Gastrocnemius medialis (tissue), 4 donors: Measurements from ENCODE around the gene CFH. TPM values are rescaled to one million over a fixed set of nuclear protein-coding genes. Genes with fewer than 3 reads are reported as not detected.
A peak's percentile ranks its signal among the peaks of the same experiment; 100 is the strongest.

ENCODE experiments used
- ATAC-seq, 2 donors: fragments of 150-250 bp; one replicate each; pipeline ENCODE4 v1.9.1; 2016
- DNase-seq, 2 donors: peaks; one replicate each; pipeline ENCODE4 v3.0.0-alpha.2; 2019
- H3K27ac ChIP-seq, 4 donors: fragments of 200-600 bp; sonication (generic); 1 replicate in 1 of 4; 2 replicates in 3 of 4; pipeline ENCODE4 v1.5.1; 2016 to 2018; ENCODE audit warnings: mild to moderate bottlenecking in 2 of 4, moderate library complexity in 1 of 4
- H3K27me3 ChIP-seq, 3 donors: fragments of 200-600 bp; sonication (generic) in 2 of 3; 1 replicate in 1 of 3; 2 replicates in 2 of 3; pipeline versions ENCODE4 v1.5.1 to v1.6.0; 2016 to 2019; ENCODE audit warnings: mild to moderate bottlenecking in 1 of 3, moderate library complexity in 1 of 3
- H3K36me3 ChIP-seq, 2 donors: fragments of 200-600 bp; sonication (generic) in 1 of 2; one replicate each; pipeline ENCODE4 v1.5.1; 2017 to 2018
- H3K4me1 ChIP-seq, 2 donors: fragments of 200-600 bp; sonication (generic) in 1 of 2; one replicate each; pipeline ENCODE4 v1.5.1; 2016 to 2017; ENCODE audit warnings: mild to moderate bottlenecking in 2 of 2
- H3K4me3 ChIP-seq, 4 donors: fragments of 200-600 bp; sonication (generic) in 3 of 4; 1 replicate in 1 of 4; 2 replicates in 3 of 4; pipeline ENCODE4 v1.5.1; 2016 to 2019; ENCODE audit warnings: mild to moderate bottlenecking in 2 of 4
- H3K9me3 ChIP-seq, 3 donors: fragments of 200-600 bp; sonication (generic) in 2 of 3; 1 replicate in 1 of 3; 2 replicates in 2 of 3; pipeline ENCODE4 v1.5.1; 2016 to 2019
- POLR2A ChIP-seq, 2 donors: fragments of 450-650 bp; IDR thresholded peaks; one replicate each; pipeline ENCODE4 v1.6.1; 2017; ENCODE audit warnings: antibody characterized with exemption in 2 of 2, mild to moderate bottlenecking in 2 of 2, moderate library complexity in 2 of 2
- in situ Hi-C, 4 donors: fragments of 200-750 bp; cut with MboI; loops; one replicate each; pipeline versions ENCODE4 v1.15.0 to v1.8.0; 2017; ENCODE audit warnings: low sequenced_read_pairs in 4 of 4
- intact Hi-C: fragments of 100-400 bp; cut with DNase I; formaldehyde crosslinking; loops from one replicate; pipeline ENCODE4 v1.15.1; 2023; ENCODE audit warnings: low total_unique reads
- total RNA-seq, 4 donors: library from RNA; depleted of rRNA; stranded (reverse); fragments of >200 nt; gene quantifications; one replicate each; pipeline versions ENCODE4 v1.1.0 to v1.2.3, GENCODE V29; 2016
- TF ChIP-seq, protein P1 (sequence below), 5 experiments: fragments of 450-650 bp in 3 of 5; fragments of 200-600 bp in 2 of 5; sonication (generic) in 2 of 5; IDR thresholded peaks in 4 of 5; conservative IDR thresholded peaks in 1 of 5; 1 replicate in 4 of 5; 2 replicates in 1 of 5; pipeline ENCODE4 v1.5.1; 2016 to 2019; ENCODE audit warnings: antibody characterized with exemption in 5 of 5, mild to moderate bottlenecking in 3 of 5, moderate library complexity in 3 of 5

The CFH gene
- total RNA-seq, 4 donors from 2014 or later: 12.2 to 35.1 (median 24.3) TPM

DNA sequence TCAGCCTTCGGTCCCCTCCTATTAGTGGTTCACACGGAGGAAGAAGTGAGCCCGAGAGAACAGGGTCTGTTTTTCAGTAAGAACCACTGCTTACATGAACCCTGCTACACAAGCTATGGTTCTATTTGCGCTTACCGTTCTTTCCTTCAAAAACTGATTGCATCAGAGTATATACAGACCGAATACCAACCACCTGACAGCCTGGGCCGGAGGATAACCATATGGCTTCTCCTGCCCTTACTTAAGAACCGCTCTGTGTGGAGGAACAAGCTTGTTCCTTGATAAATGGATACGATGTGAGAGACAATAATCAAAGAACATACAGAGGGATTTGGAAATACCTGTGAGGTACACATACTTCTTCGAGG, 42.5 kb upstream of the CFH start:
- in situ Hi-C loops: no loop called here
- peaks cover 0 to 4% of the 10 kb centered on the region in 2 donors for H3K4me1 ChIP-seq

DNA sequence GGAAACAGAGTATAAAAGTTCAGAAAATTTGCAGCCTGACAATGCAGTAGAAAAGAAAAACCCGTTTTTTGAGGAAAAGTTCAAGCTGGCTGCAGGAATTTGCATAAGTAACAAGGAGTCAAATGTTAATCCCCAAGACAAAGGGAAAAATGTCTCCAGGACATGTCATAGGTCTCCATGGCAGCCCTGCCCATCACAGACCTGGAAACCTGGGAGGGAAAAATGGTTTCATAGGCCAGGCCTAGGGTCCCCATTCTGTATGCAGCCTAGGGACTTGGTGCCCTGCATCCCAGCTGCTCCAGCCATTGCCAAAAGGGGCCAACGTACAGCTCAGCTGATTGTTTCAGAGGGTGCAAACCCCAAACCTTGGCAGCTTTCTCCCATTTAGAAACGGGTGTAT, 40.0 kb upstream of the CFH start:
- Histone ChIP-seq H3K27ac (no peak overlapping the region), H3K27me3 (peaks cover 0 to 9% (median 8%) of the 10 kb centered on the region in 3 donors), H3K4me1 (peaks cover 0 to 4% of the 10 kb centered on the region in 2 donors), H3K9me3 (no peaks in the 10 kb centered on the region), H3K4me3 (no peak overlapping the region), H3K36me3 (no peaks in the 10 kb centered on the region)
- DNase-seq (no peak), ATAC-seq (no peak)
- intact Hi-C loops: no loop called here
- in situ Hi-C loops: no loop called here
- TF ChIP-seq POLR2A (IDR thresholded peaks at IDR 0.05): no peak
- TF ChIP-seq, protein P1, sequence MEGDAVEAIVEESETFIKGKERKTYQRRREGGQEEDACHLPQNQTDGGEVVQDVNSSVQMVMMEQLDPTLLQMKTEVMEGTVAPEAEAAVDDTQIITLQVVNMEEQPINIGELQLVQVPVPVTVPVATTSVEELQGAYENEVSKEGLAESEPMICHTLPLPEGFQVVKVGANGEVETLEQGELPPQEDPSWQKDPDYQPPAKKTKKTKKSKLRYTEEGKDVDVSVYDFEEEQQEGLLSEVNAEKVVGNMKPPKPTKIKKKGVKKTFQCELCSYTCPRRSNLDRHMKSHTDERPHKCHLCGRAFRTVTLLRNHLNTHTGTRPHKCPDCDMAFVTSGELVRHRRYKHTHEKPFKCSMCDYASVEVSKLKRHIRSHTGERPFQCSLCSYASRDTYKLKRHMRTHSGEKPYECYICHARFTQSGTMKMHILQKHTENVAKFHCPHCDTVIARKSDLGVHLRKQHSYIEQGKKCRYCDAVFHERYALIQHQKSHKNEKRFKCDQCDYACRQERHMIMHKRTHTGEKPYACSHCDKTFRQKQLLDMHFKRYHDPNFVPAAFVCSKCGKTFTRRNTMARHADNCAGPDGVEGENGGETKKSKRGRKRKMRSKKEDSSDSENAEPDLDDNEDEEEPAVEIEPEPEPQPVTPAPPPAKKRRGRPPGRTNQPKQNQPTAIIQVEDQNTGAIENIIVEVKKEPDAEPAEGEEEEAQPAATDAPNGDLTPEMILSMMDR (IDR thresholded peaks at IDR 0.05 in 4 of 5, conservative IDR thresholded peaks at IDR 0.05 in 1 of 5): no peak

More for the DNA sequence above, 42.5 kb upstream of the CFH start:
- intact Hi-C loops: no loop called here
- DNase-seq (no peak), ATAC-seq (no peak)
- peak overlapping the region in 2 of 4 donors; percentile 24 to 45 for H3K27ac ChIP-seq
- H3K36me3 ChIP-seq: no peaks in the 10 kb centered on the region
- no peak for TF ChIP-seq POLR2A (IDR thresholded peaks at IDR 0.05)
- H3K4me3 ChIP-seq: peak overlapping the region in 3 of 4 donors; percentile 24 to 58 (median 56)
- no peaks in the 10 kb centered on the region for H3K9me3 ChIP-seq
- H3K27me3 ChIP-seq: peaks cover 0 to 9% (median 9%) of the 10 kb centered on the region in 3 donors

DNA sequence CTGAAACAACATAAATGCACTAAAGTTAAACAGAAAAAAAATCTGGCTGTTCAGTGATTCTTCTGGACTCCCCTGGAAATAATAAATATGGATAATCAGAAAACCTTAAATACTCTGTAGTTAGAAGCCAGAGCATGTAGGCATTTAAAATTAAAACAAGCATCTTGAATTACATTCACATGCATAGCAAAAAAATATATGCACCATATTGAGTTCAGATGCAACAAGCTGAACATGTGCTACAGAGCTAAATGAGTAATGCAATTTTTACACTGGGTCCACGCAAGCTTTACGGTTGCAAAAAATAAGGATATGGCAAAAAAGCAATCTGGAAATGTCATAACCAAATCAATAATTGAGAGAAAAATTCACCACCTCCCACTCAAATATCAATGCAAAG, 32.1 kb upstream of the CFH start:
- in situ Hi-C loops (no loop called here), intact Hi-C loops (no loop called here)
- Histone ChIP-seq H3K36me3 (no peaks in the 10 kb centered on the region), H3K4me3 (no peak overlapping the region), H3K27ac (no peak overlapping the region), H3K4me1 (no peaks in the 10 kb centered on the region), H3K27me3 (no peaks in the 10 kb centered on the region), H3K9me3 (no peaks in the 10 kb centered on the region)
- no peak for DNase-seq
- TF ChIP-seq POLR2A (IDR thresholded peaks at IDR 0.05): no peak
- TF ChIP-seq, protein P1 (IDR thresholded peaks at IDR 0.05 in 4 of 5, conservative IDR thresholded peaks at IDR 0.05 in 1 of 5): no peak
- ATAC-seq: no peak

DNA sequence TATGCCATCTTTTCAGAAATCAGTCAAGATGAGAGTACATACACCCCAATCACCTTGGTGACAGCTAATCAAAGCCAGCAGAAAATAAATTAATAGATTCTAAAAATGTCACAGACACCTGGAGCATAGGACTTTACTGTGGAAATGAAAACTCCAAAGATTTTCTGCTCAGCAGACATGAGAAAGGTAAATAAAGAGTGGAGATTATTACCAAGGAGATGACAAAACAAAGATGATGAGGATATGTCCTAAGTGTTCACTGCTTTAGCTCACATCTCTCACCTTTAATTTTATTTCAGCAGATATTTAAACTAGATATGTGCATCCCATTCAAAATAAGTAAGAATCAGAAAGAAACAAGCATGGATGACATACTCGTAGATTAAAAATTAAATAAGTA, 28.8 kb upstream of the CFH start:
- no peak overlapping the region for H3K27ac ChIP-seq
- H3K4me3 ChIP-seq: no peak overlapping the region
- H3K4me1 ChIP-seq: no peaks in the 10 kb centered on the region
- ATAC-seq (no peak), DNase-seq (no peak)
- intact Hi-C loops: no loop called here
- H3K27me3 ChIP-seq: no peaks in the 10 kb centered on the region
- in situ Hi-C loops: no loop called here
- H3K9me3 ChIP-seq: no peaks in the 10 kb centered on the region
- H3K36me3 ChIP-seq: no peaks in the 10 kb centered on the region
- no peak for TF ChIP-seq POLR2A (IDR thresholded peaks at IDR 0.05)

DNA sequence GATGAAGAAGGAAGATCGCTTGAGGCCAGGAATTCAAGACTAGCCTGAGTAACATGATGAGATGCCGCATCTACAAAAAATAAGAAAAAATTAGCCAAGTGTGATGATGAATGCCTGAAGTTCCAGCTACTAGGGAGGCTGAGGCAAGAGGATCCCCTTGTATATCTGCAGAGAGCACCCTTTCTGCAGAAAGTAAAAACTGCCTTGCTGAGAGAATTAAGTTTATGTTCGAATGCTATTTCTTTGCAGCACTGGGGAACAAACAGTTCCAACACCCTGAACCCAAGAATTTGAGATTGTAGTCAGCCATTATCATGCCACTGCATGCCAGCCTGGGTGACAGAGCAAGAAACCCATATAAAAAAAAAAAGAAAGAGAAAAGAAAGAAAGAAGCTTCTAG, 23.0 kb upstream of the CFH start:
- ATAC-seq: no peak
- H3K4me3 ChIP-seq: no peak overlapping the region
- DNase-seq: no peak
- H3K36me3 ChIP-seq: no peaks in the 10 kb centered on the region
- no peaks in the 10 kb centered on the region for H3K27me3 ChIP-seq
- H3K27ac ChIP-seq: no peak overlapping the region
- in situ Hi-C loops: no loop called here
- intact Hi-C loops: no loop called here
- no peaks in the 10 kb centered on the region for H3K4me1 ChIP-seq
- no peak for TF ChIP-seq POLR2A (IDR thresholded peaks at IDR 0.05)
- TF ChIP-seq, protein P1 (IDR thresholded peaks at IDR 0.05 in 4 of 5, conservative IDR thresholded peaks at IDR 0.05 in 1 of 5): no peak
- no peaks in the 10 kb centered on the region for H3K9me3 ChIP-seq

DNA sequence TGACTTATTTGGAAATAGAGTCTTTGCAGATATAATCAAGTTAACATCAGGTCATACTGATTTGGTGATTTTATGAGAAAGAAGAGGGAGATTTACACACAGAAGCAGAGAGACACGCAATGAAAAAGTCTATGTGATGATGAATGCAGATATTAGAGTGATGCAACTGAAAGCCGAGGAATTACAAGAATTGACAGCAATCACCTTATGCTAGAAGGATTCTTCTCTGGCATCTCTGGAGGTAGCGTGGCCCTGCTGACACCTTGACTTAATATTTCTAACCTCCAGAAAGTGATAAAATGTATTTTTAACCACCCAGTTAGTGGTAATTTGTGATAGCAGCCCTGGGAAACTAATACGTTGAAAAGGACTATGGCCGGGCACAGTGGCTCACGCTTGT, 14.2 kb upstream of the CFH start:
- Histone ChIP-seq H3K27me3 (no peaks in the 10 kb centered on the region), H3K36me3 (no peaks in the 10 kb centered on the region), H3K9me3 (peaks cover 0 to 5% (median 0%) of the 10 kb centered on the region in 3 donors), H3K4me3 (no peak overlapping the region), H3K4me1 (no peaks in the 10 kb centered on the region), H3K27ac (no peak overlapping the region)
- DNase-seq: no peak
- TF ChIP-seq, protein P1 (IDR thresholded peaks at IDR 0.05 in 4 of 5, conservative IDR thresholded peaks at IDR 0.05 in 1 of 5): no peak
- TF ChIP-seq POLR2A (IDR thresholded peaks at IDR 0.05): no peak
- no peak for ATAC-seq
- in situ Hi-C loops (no loop called here), intact Hi-C loops (no loop called here)
